Right forelimb (tissue), 1 donor: ENCODE measurements around the gene ATP11C.

Source experiments
- DNase-seq: peaks from one replicate; pipeline ENCODE4 v3.0.0-alpha.2; 2018

The ATP11C gene

GRCh38 chrX:139801397-139801813, 131.4 kb downstream of the ATP11C start:
- DNase-seq, result no peak

DNA sequence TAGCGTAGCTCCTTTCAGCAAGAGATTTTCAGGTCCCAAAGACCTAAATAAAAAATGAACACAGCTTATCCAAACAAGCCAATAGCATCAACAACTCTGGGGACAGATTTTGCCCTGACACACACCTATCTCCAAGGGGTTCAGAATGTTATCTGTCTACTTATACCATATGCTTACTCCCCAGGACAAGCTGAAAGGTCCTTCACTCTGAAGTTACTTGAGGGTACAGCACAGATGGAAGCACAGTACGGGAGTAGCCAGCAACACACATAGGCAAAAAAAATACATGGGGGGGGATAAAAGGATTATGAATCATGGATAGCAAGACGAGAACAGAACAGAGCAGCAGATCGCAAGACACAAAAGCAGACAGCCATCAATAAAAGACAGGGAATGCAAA, 134.2 kb downstream of the ATP11C start:
- no peak for DNase-seq

DNA sequence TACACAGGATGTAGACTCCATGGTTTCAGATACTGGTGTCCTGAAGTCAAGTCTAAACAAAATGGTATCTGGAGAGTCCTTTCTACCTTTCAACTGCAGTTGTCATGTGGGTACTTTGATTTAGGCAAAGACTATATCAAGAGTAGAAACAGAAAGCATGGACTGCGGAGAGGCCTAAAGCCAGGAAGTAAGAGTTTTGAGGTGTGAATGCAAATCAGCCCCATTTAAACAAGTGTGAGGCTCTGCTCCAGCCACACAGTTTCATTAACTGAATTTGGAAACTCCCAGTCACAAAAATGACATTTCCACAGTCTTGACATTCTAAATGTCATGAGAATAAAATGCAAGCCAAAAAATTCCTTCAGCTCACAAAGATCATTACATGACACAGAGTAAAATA, 137.7 kb downstream of the ATP11C start:
- no peak for DNase-seq

DNA sequence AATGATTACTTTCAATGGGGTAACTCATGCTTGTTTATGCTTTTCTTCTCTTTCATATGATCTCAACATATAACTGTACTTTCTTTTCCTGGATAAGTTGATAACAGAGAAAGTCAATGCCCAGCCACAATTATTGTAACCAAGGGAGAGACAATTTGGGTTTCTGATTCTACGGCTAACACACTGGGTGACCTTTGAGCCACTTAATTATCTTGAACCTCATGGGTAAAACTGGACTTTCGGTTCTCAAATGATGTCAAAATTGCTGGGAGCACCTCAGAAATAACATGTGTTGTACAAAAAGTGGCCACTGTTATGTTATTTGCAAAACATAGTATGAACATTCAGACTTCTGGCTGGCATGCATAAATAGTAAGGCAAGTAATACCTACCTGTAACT, 145.3 kb downstream of the ATP11C start:
- no peak for DNase-seq

DNA sequence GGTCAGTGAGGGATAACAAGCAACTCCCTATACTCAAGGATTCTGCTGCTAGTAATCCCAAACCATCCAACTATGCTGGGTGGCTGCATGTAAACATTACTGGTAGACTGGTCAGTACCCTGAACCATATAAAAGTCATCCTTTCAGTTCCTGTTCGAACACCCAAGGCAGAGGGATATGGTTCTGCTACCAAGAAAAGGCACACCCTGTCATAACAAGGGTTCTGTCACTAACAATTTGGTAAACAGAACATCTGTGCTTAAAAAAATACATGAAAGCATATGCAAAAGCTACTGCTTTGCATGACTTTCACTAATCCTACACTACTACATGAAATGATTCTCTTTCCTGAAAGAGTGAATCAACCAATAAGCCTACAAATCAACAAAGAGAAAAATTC, 148.0 kb downstream of the ATP11C start:
- DNase-seq, result no peak

GRCh38 chrX:139783959-139784358, 148.9 kb downstream of the ATP11C start:
- DNase-seq, result no peak

- no peak for DNase-seq
These were observed 149.8 kb downstream of the ATP11C start for GRCh38 chrX:139783030-139783429.

GRCh38 chrX:139776599-139776998, 156.3 kb downstream of the ATP11C start:
- no peak for DNase-seq

GRCh38 chrX:139770366-139770765, 162.5 kb downstream of the ATP11C start:
- DNase-seq, result no peak

DNA sequence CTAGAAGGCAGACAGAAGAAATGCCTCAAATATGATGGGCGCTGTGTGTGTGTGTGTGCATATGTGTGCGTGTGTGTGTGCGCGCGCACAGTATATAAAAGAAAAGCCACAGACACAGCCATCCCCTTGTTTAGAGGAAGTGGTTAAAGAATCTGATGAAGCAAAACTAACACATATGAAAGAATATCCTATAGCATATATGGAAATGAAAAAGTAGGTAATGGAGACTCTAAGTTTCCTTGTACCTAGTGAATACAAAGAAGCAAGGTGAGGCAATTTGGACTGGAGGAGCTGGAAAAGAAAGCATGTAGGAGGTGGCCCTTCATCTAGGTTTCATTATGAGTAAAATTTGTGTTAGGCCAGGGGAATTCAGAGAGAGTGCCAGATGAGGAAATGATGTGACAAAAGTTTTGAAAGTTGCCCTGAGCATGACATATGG, 166.3 kb downstream of the ATP11C start:
- no peak for DNase-seq

DNA sequence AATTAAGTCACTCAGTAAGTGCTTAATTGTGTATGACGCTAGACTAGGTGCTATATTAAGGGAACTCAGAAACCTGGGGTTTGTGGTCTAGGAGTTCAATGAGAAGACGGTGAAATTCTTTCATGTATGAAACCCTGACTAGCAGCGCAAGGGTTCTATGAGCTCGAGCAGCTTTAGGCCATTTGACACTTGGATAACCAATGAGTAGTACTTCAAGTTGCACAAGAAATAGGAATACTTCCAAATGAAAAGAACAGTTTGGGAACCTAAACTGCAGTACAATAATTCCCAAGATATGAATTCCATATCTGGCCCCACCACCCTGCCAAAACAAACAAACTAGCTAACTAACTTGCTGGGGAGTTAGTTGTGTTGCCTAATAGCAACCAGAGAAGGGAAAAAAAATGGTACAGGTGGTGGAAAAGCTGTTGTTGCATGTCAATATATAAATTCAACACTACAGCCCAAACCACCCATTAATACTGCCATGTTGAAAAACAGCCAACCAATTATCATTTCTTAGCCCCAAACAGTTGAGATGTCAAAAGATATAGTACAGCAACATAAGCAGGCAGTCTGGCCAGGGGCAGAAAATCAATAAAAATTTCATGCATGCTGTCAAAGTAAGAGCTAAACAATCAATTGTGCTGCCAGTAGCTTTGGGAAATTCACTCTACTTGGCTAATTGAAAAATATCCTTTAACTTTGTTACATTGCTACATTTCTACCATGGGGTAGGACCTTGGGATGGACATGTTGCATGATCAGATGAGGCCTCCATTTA, 170.3 kb downstream of the ATP11C start:
- DNase-seq, result no peak

DNA sequence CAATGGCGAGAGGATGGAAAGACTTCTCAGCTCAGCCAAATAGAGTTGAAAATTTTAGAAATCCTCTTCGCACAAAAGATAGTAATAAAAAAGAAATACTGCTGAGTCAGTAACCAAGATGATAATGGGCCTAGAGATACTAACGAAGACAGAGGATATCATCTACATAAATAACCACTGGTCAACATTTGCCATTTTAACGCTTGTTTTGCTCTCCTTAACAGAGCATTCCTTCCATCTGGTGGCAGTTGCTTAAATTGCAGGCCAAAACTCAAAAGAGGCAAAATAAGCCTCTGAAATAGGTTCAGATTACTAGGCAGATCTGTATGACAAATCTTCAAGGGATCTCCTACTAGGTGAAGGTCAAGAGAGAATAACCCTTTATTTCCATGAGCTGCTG, 173.2 kb downstream of the ATP11C start:
- no peak for DNase-seq

DNA sequence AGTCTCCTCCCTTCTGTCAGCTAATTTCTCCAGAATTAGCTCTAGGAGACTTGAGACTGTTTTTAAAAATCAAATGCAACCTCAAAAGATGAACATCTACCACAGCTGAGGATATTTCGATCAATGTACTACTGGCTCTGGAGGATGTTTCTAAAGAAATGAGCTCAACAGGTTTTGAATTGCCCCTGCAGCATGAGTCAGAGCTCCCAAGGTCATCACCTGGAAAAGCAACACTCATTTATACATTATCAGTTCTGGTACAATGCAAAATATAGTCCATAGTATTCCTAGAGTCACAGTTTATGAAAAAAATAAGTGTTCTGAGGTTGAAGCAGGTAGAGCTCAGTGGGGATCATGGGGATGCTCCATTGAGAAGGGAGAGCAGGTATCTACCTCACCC, 174.0 kb downstream of the ATP11C start:
- DNase-seq, result no peak

DNA sequence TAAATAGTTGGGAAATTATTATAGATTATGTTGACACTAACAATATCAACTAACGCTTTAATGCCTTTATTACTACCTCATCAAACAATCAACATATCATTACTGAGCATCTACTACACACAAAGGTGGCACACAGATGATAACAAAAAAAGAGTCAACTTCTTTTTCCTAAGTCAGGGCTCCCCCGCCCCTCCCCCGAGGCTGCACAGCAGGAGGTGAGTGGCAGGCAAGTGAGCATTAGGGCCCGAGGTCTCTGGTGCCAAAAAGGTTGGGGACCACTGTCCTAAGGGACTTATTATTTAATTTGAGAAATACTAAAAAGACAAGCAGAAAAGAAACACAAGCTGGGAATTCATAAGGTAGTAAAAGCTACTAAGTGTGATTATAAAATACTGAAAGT, 174.6 kb downstream of the ATP11C start:
- no peak for DNase-seq

DNA sequence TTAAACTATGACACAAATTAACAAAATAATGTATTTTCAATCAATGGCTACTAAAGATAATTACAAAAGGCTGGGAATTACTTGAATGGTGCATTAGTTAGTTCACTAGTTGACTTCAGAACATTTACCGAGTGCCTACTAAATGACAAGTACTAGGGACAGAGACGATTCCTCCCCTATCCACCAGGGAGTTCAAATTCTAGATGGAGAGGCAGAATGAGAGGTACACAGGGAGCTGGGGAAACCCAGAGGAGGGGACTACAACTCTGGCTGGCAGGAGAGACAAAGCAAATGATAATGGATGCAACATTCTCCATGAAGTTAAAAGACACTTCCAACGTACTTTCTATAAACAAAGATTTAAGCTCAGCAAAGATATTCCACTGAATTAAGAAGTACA, 181.8 kb downstream of the ATP11C start:
- no peak for DNase-seq

DNA sequence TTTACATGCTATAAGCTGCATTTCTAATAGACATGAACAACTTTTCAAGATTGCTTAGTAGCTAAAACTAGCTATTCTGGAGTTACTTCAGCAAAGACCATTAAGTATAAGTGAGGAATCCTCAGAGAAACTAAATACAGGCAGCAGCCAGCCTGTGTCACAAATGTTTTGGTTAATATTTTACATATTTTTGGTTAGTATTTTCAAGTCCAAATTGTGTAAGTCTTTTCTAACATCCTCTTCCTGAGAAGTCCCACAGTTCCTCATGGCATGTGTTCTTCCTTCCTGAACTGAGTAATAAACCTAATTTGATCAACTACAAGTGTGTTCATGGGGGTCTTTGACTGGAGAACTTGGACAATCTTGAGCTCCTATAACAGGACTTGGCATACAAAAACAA, 182.5 kb downstream of the ATP11C start:
- no peak for DNase-seq

GRCh38 chrX:139739138-139739537, 193.7 kb downstream of the ATP11C start:
- no peak for DNase-seq

DNA sequence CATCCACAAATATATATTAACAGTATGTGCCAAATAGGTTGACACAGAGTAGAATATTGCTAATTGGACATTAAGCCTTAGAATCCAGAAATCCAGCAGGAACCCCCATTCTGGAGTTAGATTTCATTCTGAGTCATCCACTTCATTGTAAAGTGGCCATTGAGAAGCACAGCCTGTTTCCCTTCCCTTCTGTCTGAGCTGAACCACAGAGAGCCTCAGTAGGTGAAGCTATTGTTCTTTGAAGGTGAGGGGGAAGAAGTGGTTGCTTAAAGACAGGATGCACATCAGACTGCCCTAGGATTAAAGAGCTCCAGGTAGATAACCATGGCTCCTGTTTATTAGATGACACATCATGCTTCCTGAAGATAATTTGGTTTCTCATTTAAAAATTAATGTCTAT, 194.3 kb downstream of the ATP11C start:
- DNase-seq, result no peak

DNA sequence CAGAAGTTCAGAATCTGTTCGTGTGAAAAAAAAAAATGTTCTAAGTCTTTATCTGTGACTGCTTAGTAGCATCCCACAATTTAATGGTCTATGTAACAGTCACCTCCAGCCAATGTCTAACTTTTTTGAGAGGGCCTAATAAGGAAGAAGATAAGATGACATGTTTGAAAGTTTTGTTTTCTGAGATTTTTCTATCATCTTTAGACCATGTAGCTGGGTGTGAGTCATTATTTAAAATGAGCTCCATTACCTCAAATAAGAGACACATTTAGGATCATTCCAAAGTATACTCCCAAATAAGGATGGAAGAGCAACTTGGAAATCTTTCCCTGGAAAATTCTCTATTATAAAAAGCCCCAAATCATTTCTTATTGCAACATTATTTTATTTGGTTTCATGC, 196.7 kb downstream of the ATP11C start:
- no peak for DNase-seq

- no peak for DNase-seq
These were observed 197.9 kb downstream of the ATP11C start for GRCh38 chrX:139734996-139735395.

GRCh38 chrX:139725720-139726119, 207.1 kb downstream of the ATP11C start:
- no peak for DNase-seq

DNA sequence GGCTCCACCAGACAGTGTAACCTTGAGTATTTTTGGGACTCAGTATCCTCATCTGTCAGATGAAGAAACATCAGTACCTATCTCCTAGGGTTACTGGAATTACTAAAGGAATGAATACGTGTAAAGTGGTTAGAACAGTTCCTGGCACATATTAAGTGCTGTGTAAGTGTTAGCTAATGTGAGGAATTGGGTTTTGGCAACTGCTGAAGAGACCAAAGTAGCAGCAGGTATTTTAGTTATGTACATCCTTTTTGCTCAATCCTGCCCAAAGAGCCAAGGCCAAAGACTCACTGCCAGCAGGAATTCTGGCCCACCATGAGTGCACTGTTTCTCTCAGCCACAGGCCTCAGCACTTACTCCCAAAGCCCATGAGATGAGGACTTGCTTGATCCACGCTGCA, 208.2 kb downstream of the ATP11C start:
- no peak for DNase-seq

DNA sequence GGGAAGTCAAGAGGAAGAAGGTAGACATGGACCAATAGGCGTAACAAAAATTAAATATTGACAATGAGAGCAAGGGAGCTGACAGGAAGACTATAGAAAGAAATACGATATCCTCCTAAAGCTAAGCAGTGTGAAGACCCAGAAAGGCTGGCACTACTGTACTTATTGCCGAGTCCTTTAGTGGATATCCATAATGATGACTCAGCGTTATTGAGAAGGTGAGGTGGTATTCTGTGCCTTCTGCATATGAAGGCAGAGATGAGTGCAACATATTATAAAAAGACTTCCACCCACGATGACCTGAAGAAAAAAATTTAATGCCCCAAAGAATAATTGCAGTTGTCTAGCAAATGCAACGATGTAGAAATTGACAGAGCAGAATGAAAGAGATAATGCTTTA, 211.9 kb downstream of the ATP11C start:
- no peak for DNase-seq

DNA sequence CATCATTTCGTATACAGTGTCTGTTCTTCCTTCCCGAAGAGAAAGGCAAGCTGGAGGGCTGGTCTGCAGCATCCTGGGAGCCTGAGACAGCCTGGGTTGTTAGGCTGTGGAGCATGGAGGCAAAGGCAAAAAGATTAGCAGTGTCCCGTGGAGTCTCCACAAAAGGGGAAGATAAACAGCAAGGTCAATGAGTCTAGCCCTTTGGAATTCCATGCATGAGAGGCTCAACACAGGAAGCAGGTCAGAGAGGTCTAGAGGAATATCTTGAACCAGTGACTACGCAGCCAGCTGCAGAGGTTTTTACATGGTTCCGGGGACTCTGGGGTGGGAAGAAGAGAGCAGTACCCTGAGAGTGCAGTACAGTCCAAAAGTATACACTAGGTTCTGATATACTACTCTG, 212.7 kb downstream of the ATP11C start:
- DNase-seq, result no peak

DNA sequence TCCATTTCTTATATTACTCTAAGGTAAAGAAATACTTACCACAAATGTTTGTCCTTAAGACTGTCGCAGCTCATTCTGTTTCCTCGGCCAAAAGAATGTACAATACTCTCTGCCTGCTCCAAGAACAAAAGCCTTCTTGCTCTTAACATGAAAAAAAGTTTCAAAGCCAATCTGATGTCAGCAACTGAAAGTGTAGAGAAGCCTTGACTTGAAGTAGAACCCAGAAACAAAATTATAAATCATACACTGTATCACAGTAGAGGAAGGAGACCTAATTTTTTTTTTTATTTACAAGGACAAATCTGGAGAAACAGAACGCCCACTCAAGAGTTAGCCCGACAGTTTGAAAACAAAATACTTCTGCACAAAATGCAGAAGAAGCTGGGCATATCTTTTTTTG, 224.8 kb downstream of the ATP11C start, which contains the start of gene MCF2:
Gene MCF2 (minus strand): TSS at position 101 of the 400 bp plus-strand sequence. CDS start 56,423 bp downstream, outside the sequence.
- no peak for DNase-seq
